SJSA1 (cell line): ENCODE data around the gene MTERF1. TPM values are rescaled to one million over a fixed set of nuclear protein-coding genes. Genes with fewer than 3 reads are reported as not detected.
"Not testable (repeated sequence)": the region's sequence is repeated elsewhere in the genome, so short reads cannot be mapped to it uniquely, and the experiment has no call there.

ENCODE experiments used
- DNase-seq, 2 experiments: peaks; one replicate each; pipeline ENCODE4 v3.0.0-alpha.2; 2015 to 2020; ENCODE audit warnings: low spot score in 2 of 2, low read depth in 1 of 2
- H3K27ac ChIP-seq: fragments of 250-450 bp; sonication (Bioruptor Pico); 2 replicates; pipeline ENCODE4 v1.5.1; 2020; ENCODE audit warnings: mild to moderate bottlenecking, moderate library complexity
- H3K27me3 ChIP-seq: fragments of 250-450 bp; sonication (Bioruptor Pico); replicated peaks from 2 replicates; pipeline ENCODE4 v1.5.1; 2020; ENCODE audit warnings: mild to moderate bottlenecking, moderate library complexity
- H3K36me3 ChIP-seq: fragments of 250-450 bp; sonication (Bioruptor Pico); 2 replicates; pipeline ENCODE4 v1.5.1; 2020; ENCODE audit warnings: mild to moderate bottlenecking
- H3K4me1 ChIP-seq: fragments of 250-450 bp; sonication (Bioruptor Pico); replicated peaks from 2 replicates; pipeline ENCODE4 v1.6.1; 2021; ENCODE audit warnings: mild to moderate bottlenecking
- H3K4me3 ChIP-seq: fragments of 250-450 bp; sonication (Bioruptor Pico); 2 replicates; pipeline ENCODE4 v1.5.1; 2020; ENCODE audit warnings: mild to moderate bottlenecking
- H3K9me3 ChIP-seq: fragments of 250-450 bp; sonication (Bioruptor Pico); replicated peaks from 2 replicates; pipeline ENCODE4 v1.5.1; 2020; ENCODE audit warnings: mild to moderate bottlenecking
- total RNA-seq: library from RNA; depleted of rRNA; stranded (reverse); fragments of >200 nt; shearing (Covaris generic); gene quantifications from 2 replicates; pipeline ENCODE4 v1.2.3, GENCODE V29; 2014

Gene MTERF1
- total RNA-seq, 1 experiment from 2014 or later, result 14.7 TPM

GRCh38 chr7:91894781-91895480 is 14.4 kb upstream of the MTERF1 start:
- no peaks in the 10 kb centered on the region for H3K9me3 ChIP-seq
- no peaks in the 10 kb centered on the region for H3K27me3 ChIP-seq
- DNase-seq, result peak in 1 of 2 experiments; percentile 56
- H3K27ac ChIP-seq, result peak overlapping the region; percentile 16
- H3K4me3 ChIP-seq, result no peak overlapping the region
- no peaks in the 10 kb centered on the region for H3K36me3 ChIP-seq
- H3K4me1 ChIP-seq, result peaks cover 33% of the 10 kb centered on the region

DNA sequence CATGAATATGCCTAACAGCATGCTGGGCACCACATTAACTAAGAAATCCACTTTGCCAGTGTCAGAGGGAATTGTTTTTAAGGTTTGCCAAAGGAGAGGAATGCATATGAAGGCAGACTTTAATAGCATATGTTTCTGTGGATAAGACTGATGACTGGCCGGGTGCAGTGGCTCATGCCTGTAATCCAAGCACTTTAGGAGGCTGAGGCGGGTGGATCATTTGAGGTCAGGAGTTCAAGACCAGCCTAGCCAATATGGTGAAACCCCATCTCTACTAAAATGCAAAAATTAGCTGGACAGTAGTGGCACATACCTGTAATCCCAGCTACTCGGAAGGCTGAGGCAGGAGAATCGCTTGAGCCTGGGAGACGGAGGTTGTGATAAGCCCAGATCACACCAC is 13.2 kb upstream of the MTERF1 start:
- not testable (repeated sequence) for DNase-seq, H3K9me3 ChIP-seq, H3K27me3 ChIP-seq, H3K4me3 ChIP-seq, H3K36me3 ChIP-seq
- Histone ChIP-seq H3K27ac (peak overlapping the region; percentile 0; the same call in 1 of the 2 replicates), H3K4me1 (peaks cover 33% of the 10 kb centered on the region)

DNA sequence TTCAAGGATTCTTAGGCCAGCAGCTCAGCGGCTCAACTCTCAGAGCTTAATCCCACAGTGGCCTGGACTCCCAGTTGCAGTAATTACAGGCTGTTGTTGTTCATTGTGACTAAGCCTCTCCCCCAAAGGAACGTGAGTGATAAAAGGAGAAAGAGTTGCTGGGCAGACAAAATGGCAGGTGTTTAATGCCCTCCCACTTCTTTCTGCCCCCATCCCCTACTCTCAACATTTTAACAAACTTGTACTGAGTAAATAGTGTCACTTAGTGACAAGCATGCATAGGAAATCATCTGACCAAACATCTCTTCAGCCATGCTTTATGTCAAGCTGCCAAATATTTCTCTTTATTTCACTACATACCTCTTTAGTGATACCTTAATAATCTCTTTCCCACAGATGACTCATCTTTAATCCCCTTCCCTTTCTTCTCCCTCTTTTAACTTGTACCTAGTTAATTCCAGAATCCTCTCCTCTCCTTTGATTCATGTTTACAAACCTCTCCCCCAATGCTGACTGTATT is 12.4 kb upstream of the MTERF1 start:
- Histone ChIP-seq H3K4me3 (no peak overlapping the region), H3K27me3 (no peaks in the 10 kb centered on the region), H3K36me3 (no peaks in the 10 kb centered on the region), H3K9me3 (no peaks in the 10 kb centered on the region), H3K4me1 (peaks cover 33% of the 10 kb centered on the region), H3K27ac (0 out of 2 replicates have a peak overlapping the region, but pooled peaks have one; percentile 3)
- peak in 1 of 2 experiments; percentile 55 for DNase-seq

DNA sequence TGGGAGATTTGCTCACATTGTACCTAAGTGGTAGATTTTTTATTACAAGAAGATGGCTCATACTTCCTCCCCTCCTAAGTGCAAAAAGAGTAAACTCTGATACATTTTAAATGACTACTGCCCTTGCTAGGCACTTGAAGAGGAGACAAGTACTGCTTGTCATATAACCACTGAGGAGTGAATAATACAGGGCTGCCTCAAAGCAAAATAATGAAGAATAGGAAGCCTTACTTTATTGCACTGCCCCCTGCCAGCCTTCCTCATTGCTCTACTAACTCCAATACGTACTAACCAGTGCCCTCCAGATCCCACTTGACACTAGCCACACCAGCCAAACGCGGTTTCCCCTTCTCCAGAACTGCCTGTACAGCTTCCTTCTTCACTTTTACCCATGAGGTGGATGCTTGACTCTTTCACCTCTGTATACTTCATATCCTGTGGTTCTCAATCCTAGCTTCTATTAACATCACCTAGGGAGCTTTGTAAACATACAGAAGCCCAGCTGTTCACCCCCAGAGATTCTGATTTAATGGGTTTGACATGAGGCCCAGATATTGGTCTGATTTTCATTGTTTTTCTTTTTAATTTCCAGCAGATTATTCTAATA is 11.7 kb upstream of the MTERF1 start:
- Histone ChIP-seq H3K27me3 (no peaks in the 10 kb centered on the region), H3K4me1 (peaks cover 33% of the 10 kb centered on the region), H3K9me3 (no peaks in the 10 kb centered on the region), H3K27ac (0 out of 2 replicates have a peak overlapping the region, but pooled peaks have one; percentile 3), H3K4me3 (no peak overlapping the region), H3K36me3 (no peaks in the 10 kb centered on the region)
- DNase-seq, result no peak

DNA sequence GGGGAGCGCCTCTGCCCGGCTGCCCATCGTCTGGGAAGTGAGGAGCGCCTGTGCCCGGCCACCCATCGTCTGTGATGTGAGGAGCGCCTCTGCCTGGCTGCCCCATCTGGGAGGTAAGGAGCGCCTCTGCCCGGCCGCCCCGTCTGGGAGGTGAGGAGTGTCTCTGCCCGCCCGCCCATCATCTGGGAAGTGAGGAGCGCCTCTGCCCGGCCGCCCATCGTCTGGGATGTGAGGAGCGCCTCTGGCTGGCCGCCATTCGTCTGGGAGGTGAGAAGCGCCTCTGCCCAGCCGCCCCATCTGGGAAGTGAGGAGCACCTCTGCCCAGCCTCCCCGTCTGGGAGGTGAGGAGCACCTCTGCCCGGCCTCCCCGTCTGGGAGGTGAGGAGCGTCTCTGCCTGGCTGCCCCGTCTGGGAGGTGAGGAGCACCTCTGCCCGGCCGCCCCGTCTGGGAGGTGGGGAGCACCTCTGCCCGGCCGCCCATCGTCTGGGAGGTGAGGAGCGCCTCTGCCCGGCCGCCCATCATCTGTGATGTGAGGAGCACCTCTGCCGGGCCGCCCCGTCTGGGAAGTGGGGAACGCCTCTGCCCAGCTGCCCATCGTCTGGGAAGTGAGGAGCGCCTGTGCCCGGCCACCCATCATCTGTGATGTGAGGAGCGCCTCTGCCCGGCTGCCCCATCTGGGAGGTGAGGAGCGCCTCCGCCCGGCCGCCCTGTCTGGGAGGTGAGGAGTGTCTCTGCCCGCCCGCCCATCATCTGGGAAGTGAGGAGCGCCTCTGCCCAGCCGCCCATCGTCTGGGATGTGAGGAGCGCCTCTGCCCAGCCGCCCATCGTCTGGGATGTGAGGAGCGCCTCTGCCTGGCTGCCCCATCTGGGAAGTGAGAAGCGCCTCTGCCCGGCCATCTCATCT is 8.0 kb upstream of the MTERF1 start:
- H3K36me3 ChIP-seq, H3K27ac ChIP-seq, H3K27me3 ChIP-seq, H3K4me3 ChIP-seq, DNase-seq, H3K9me3 ChIP-seq: not testable (repeated sequence)
- H3K4me1 ChIP-seq, result peaks cover 15% of the 10 kb centered on the region

DNA sequence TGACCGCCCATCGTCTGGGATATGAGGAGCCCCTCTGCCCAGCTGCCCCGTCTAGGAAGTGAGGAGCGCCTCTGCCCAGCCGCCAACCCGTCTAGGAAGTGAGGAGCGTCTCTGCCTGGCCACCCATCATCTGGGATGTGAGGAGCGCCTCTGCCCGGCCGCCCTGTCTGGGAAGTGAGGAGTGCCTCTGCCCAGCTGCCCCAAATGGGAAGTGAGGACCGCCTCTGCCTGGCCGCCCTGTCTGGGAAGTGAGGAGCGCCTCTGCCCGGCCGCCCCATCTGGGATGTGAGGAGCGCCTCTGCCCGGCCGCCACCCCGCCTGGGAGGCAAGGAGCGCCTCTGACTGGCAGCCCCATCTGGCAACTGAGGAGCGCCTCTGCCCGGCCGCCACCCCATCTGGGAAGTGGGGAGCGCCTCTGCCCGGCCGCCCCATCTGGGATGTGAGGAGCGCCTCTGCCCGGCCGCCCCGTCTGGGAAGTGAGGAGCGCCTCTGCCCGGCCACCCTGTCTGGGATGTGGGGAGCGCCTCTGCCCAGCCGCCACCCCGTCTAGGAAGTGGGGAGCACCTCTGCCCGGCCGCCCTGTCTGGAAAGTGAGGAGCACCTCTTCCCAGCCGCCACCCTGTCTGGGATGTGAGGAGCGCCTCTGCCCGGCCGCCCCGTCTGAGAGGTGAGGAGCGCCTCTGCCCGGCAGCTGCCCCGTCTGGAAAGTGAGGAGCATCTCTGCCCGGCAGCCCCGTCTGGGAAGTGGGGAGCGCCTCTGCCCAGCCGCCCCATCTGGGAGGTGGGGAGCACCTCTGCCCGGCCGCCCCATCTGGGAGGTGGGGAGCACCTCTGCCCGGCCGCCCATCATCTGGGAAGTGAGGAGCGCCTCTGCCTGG is 7.1 kb upstream of the MTERF1 start:
- not testable (repeated sequence) for H3K27me3 ChIP-seq, H3K4me1 ChIP-seq, H3K4me3 ChIP-seq, H3K9me3 ChIP-seq, H3K27ac ChIP-seq, H3K36me3 ChIP-seq, DNase-seq

DNA sequence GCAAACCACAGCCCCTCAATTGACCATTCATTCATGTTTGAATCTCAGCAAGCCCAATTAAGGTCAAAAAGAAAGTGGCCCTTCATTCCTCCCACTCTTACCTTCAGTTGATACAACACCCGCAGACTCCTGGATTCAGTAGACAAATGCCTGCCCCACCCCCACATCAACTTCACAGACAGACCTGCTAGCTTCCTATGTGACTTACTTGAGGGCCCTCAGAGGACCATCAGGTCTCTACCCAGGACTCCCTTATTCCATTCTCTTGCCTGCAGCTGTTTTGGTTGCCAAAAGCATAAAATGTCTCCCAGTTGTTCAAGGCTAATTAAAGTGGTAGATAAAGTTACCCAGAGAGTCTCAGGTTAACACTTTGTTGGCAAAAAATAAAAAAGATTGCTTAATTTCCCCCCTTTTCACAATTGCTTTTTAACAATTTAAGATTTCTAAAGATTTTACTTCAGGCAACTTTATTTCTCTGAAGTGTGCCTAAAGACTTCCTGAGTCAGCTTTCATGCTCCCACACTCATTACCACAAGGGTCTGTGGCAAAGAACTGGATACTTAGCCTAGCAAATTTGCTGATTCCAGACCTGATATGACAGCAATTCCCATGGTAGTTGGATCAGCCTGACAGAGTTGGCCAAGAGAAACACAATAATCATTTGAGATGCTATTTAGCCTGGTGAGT is 3.3 kb upstream of the MTERF1 start:
- H3K27ac ChIP-seq, result no peak overlapping the region
- H3K9me3 ChIP-seq, result no peaks in the 10 kb centered on the region
- peaks cover 5% of the 10 kb centered on the region for H3K4me1 ChIP-seq
- no peak for DNase-seq
- H3K4me3 ChIP-seq, result no peak overlapping the region
- no peaks in the 10 kb centered on the region; the same call in 1 of the 2 replicates for H3K36me3 ChIP-seq
- no peaks in the 10 kb centered on the region for H3K27me3 ChIP-seq

- Histone ChIP-seq H3K27ac (peak overlapping the region; percentile 26), H3K27me3 (no peaks in the 10 kb centered on the region), H3K36me3 (peaks cover 6% of the 10 kb centered on the region), H3K9me3 (no peaks in the 10 kb centered on the region), H3K4me1 (peaks cover 5% of the 10 kb centered on the region), H3K4me3 (peak overlapping the region; percentile 55)
- no peak for DNase-seq
These were observed 488 bp downstream of the MTERF1 start for GRCh38 chr7:91880016-91880412.

DNA sequence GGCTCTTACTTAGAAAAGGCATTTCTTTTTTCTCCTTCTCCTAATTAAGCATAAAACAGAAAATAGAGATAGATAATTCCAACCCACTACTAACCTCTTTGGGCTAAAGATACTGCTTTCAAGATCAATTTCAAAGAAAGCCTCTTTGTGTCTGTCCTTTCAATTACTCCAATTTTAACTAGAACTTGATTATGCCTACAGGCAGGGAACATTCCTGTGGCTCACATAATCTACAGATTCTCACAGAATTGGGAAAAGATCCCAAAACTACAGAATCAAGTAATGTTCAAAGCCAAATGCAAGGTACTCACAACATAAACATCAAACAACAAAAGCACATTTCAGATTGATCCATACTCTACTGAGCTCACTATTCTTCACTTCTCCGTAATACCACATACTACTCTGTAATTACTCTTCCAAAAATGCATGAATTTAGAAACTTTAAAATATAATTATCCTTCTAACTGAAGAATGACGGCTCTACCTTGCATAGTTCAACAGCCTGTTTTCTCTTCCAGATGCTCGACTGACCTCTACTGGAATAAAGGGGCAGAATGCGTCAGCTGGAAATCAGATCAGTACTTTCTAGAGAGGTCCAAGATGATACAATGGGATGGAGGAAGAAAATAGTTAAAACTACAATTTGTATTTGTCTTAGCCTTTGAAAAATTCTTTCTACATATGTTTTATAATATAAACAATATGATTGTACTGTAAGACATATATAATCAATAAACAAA is 3.9 kb downstream of the MTERF1 start:
- Histone ChIP-seq H3K4me3 (no peak overlapping the region), H3K27me3 (no peaks in the 10 kb centered on the region), H3K36me3 (peaks cover 15% of the 10 kb centered on the region), H3K27ac (no peak overlapping the region), H3K4me1 (peaks cover 5% of the 10 kb centered on the region), H3K9me3 (no peaks in the 10 kb centered on the region)
- no peak for DNase-seq

GRCh38 chr7:91875851-91876250 is 4.7 kb downstream of the MTERF1 start:
- peaks cover 15% of the 10 kb centered on the region for H3K36me3 ChIP-seq
- H3K9me3 ChIP-seq, result no peaks in the 10 kb centered on the region
- peaks cover 5% of the 10 kb centered on the region for H3K4me1 ChIP-seq
- H3K4me3 ChIP-seq, result no peak overlapping the region
- no peak for DNase-seq
- no peak overlapping the region for H3K27ac ChIP-seq
- H3K27me3 ChIP-seq, result no peaks in the 10 kb centered on the region

DNA sequence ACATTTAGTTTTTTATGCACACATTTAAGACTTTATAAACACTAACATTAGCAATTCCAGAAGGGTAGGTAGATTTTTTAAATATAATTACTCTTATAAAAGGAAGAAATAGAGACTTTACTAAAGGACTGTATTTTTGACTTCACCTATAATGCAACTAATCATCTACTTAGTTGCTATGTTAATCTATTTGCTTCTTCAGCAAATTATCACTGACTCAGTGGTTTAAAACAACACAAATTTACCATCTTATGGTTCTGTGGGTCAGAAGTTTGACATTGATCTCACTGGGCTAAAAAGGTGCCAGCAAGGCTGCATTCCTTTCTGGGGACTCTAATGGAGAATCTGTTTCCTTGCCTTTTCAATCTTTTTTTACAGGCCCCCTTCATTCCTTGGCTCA is 7.6 kb downstream of the MTERF1 start:
- Histone ChIP-seq H3K27me3 (no peaks in the 10 kb centered on the region), H3K36me3 (peaks cover 22% of the 10 kb centered on the region), H3K4me1 (no peaks in the 10 kb centered on the region), H3K4me3 (no peak overlapping the region), H3K9me3 (no peaks in the 10 kb centered on the region), H3K27ac (no peak overlapping the region)
- no peak for DNase-seq

DNA sequence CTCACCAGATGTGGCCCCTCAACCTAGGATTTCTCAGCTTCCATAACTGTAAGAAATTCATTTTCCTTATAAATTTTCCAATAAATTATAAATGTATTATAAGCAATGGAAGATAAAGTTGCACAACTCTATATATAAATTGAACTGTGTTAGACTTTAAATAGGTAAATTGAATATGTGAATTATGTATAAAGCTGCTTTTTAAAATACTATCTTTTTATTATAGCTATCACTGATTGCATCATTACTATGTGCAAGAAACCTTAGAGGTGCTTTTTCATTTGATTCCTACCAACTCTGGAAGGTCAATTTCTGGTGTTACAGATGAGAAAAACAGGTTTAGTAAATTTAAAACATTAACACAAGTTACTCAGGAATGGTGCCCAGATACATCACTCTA is 8.4 kb downstream of the MTERF1 start:
- Histone ChIP-seq H3K9me3 (no peaks in the 10 kb centered on the region), H3K36me3 (peaks cover 15% of the 10 kb centered on the region), H3K4me3 (no peak overlapping the region), H3K27me3 (no peaks in the 10 kb centered on the region), H3K4me1 (no peaks in the 10 kb centered on the region), H3K27ac (no peak overlapping the region)
- no peak for DNase-seq
